Esophagus squamous epithelium (tissue), 5 donors: ENCODE measurements around the gene FHIT. TPM values are rescaled to one million over a fixed set of nuclear protein-coding genes. Genes with fewer than 3 reads are reported as not detected.

Source experiments
- DNase-seq: peaks from one replicate; lab custom pipeline; 2025; lab: John Stamatoyannopoulos, UW
- H3K27ac ChIP-seq, 4 donors: fragments of 200-600 bp; sonication (generic); one replicate each; pipeline ENCODE4 v1.5.1; 2016 to 2019; ENCODE audit warnings: mild to moderate bottlenecking in 1 of 4
- H3K27me3 ChIP-seq, 4 donors: fragments of 200-600 bp; sonication (generic); 1 replicate in 3 of 4; 2 replicates in 1 of 4; pipeline versions ENCODE4 v1.5.1 to v1.6.0; 2017 to 2021; ENCODE audit warnings: antibody characterized with exemption in 1 of 4
- H3K36me3 ChIP-seq, 3 donors: fragments of 200-600 bp; sonication (generic); one replicate each; pipeline ENCODE4 v1.5.1; 2016 to 2019
- H3K4me1 ChIP-seq, 3 donors: fragments of 200-600 bp; sonication (generic); one replicate each; pipeline ENCODE4 v1.5.1; 2017 to 2019
- H3K4me3 ChIP-seq, 4 donors: fragments of 200-600 bp; sonication (generic); 1 replicate in 3 of 4; 2 replicates in 1 of 4; pipeline ENCODE4 v1.5.1; 2016 to 2019; ENCODE audit warnings: mild to moderate bottlenecking in 2 of 4, moderate library complexity in 1 of 4
- H3K9me3 ChIP-seq, 3 donors: fragments of 200-600 bp; sonication (generic); one replicate each; pipeline ENCODE4 v1.5.1; 2016 to 2019
- POLR2A ChIP-seq, 4 donors: fragments of 450-650 bp; IDR thresholded peaks; one replicate each; pipeline ENCODE4 v1.6.1; 2017; ENCODE audit warnings: antibody characterized with exemption in 4 of 4, mild to moderate bottlenecking in 4 of 4, moderate library complexity in 3 of 4
- WGBS, 2 donors: methylation state at CpG; one replicate each; pipeline ENCODE4 v1.1.5; 2018; 5-methylcytosine and 5-hydroxymethylcytosine counted together
- intact Hi-C: fragments of 100-400 bp; cut with DNase I; formaldehyde crosslinking; loops from one replicate; pipeline ENCODE4 v1.15.0; 2022
- total RNA-seq, 4 donors: library from RNA; depleted of rRNA; stranded (reverse); fragments of >200 nt; gene quantifications; one replicate each; pipeline ENCODE4 v1.1.0, GENCODE V29; 2016
- TF ChIP-seq, protein P1 (sequence below), 6 experiments: fragments of 450-650 bp in 4 of 6; fragments of 200-600 bp in 2 of 6; sonication (generic) in 2 of 6; IDR thresholded peaks; one replicate each; pipeline ENCODE4 v1.5.1; 2016 to 2019; ENCODE audit warnings: antibody characterized with exemption in 6 of 6, mild to moderate bottlenecking in 4 of 6, moderate library complexity in 4 of 6
- donor health status: DM: yes; HTN: yes; CAD: no.

The FHIT gene
- total RNA-seq, 4 donors from 2014 or later, result 0.64 to 5.7 (median 3.1) TPM

DNA sequence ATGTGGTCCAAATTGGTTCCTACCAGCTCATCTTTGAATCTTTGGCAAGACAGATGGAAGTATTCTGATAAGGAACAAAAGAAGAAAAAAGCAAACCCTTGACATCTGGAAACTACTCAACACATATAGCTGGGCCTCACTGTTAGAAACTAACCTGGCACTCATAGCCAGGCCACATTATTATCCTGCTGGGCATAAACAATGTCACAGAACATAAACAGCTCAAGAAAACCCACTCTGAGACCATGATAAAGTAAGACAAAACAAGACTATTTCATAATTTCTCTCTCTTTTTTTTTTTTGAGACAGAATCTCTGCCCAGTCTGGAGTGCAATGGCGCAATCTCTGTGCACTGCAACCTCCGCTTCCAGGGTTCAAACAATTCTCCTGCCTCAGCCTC, 1093.2 kb downstream of the FHIT start:
- DNase-seq, result no peak
- no peaks in the 10 kb centered on the region for H3K4me1 ChIP-seq
- TF ChIP-seq, protein P1, sequence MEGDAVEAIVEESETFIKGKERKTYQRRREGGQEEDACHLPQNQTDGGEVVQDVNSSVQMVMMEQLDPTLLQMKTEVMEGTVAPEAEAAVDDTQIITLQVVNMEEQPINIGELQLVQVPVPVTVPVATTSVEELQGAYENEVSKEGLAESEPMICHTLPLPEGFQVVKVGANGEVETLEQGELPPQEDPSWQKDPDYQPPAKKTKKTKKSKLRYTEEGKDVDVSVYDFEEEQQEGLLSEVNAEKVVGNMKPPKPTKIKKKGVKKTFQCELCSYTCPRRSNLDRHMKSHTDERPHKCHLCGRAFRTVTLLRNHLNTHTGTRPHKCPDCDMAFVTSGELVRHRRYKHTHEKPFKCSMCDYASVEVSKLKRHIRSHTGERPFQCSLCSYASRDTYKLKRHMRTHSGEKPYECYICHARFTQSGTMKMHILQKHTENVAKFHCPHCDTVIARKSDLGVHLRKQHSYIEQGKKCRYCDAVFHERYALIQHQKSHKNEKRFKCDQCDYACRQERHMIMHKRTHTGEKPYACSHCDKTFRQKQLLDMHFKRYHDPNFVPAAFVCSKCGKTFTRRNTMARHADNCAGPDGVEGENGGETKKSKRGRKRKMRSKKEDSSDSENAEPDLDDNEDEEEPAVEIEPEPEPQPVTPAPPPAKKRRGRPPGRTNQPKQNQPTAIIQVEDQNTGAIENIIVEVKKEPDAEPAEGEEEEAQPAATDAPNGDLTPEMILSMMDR (IDR thresholded peaks at IDR 0.05), result no peak
- no peak for TF ChIP-seq POLR2A (IDR thresholded peaks at IDR 0.05)
- intact Hi-C loops, result no loop called here
- no peak overlapping the region for H3K27ac ChIP-seq
- H3K36me3 ChIP-seq, result no peaks in the 10 kb centered on the region
- H3K4me3 ChIP-seq, result no peak overlapping the region
- H3K27me3 ChIP-seq, result no peaks in the 10 kb centered on the region
- H3K9me3 ChIP-seq, result no peaks in the 10 kb centered on the region
- WGBS, 2 donors, result 86 to 92% methylated on average over 2 of the region's 2 CpGs

DNA sequence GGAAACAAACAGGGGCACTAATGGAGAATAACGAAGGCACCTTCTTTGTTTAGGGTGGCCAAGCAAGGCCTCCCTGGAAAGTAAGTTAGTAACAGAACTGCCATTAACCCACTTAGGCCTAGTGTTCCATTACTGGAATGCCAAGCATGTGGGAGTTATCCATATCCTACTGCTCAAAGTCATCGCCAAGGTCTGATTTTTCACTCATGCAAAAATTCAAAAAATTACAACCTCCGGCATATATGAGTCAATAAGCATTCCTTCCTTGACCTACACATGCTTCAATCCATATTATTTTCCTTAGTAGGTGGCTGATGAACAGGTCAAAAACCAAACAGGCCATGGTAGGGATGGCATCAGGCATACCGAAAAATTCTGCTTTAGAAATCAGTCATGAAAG, 1097.2 kb downstream of the FHIT start:
- Histone ChIP-seq H3K9me3 (no peaks in the 10 kb centered on the region), H3K27ac (no peak overlapping the region), H3K4me3 (no peak overlapping the region), H3K27me3 (no peaks in the 10 kb centered on the region), H3K36me3 (no peaks in the 10 kb centered on the region), H3K4me1 (no peaks in the 10 kb centered on the region)
- no peak for DNase-seq
- no peak for TF ChIP-seq POLR2A (IDR thresholded peaks at IDR 0.05)
- TF ChIP-seq, protein P1 (IDR thresholded peaks at IDR 0.05), result no peak
- intact Hi-C loops, result no loop called here
- WGBS, 2 donors, result 92 to 97% methylated on average over 4 of the region's 4 CpGs

DNA sequence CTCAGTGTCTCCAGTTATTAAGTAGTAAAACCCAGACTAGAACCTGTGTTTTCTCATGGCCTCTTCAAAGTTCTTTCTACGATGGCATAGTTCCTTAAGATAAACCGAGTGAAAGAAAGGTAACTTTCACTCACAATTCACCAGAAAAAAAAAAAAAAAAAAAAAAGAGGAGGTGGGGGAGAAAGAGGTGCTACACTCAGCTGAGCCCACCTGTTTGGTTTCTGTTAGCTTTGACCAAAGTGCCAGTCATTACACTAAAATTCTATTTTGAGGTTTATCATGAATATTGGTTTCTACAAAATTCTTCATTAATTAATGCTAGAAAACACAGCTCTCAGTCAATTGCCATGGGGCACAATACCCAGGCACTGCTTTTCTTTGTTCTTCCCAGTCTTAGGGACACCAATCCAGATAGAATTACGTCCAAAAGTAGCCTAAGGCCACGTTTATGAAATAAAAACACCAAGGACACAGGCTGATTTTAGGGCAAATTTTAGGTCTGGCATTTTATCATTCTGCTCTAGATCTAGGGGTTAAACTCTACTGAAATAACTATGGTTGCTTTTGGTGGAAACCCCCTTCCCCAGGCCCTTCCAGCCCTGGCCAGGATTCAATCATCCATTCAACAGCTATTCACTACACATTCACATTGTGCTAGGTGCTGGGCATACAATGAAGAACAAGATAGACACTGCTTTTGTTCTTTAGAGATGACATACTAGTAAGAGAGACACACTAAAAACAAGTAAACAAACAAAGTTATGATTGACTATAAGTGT, 1097.8 kb downstream of the FHIT start:
- DNase-seq, result no peak
- intact Hi-C loops, result no loop called here
- Histone ChIP-seq H3K27ac (no peak overlapping the region), H3K4me3 (no peak overlapping the region), H3K4me1 (no peaks in the 10 kb centered on the region), H3K27me3 (no peaks in the 10 kb centered on the region), H3K36me3 (no peaks in the 10 kb centered on the region), H3K9me3 (no peaks in the 10 kb centered on the region)
- no peak for TF ChIP-seq POLR2A (IDR thresholded peaks at IDR 0.05)
- TF ChIP-seq, protein P1 (IDR thresholded peaks at IDR 0.05), result no peak
- WGBS, 2 donors, result 75 to 79% methylated on average over 4 of the region's 4 CpGs

DNA sequence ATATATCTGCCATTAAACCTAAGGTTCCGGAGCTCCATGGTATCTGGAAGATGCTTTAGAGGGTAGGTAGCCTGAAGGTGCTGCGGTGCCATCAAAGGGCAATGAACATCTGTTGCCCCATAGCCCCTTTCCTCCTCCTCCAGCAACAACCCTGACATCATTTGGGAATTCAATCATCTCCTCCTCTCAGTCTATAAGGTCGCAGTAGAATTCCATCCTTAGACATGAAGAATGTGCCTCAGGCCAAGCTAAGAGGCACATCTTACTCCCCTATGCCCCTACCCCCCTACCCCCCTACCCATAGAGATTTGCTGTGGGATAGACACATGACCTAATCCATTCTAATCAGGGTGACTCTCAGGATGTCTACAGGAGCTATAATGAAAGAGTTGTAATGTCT, 1101.8 kb downstream of the FHIT start:
- no peak overlapping the region for H3K27ac ChIP-seq
- intact Hi-C loops, result no loop called here
- H3K4me3 ChIP-seq, result no peak overlapping the region
- no peaks in the 10 kb centered on the region for H3K36me3 ChIP-seq
- H3K9me3 ChIP-seq, result no peaks in the 10 kb centered on the region
- DNase-seq, result no peak
- 75 to 83% methylated on average over 3 of the region's 3 CpGs for WGBS, 2 donors
- no peak for TF ChIP-seq POLR2A (IDR thresholded peaks at IDR 0.05)
- TF ChIP-seq, protein P1 (IDR thresholded peaks at IDR 0.05), result no peak
- H3K27me3 ChIP-seq, result no peaks in the 10 kb centered on the region
- H3K4me1 ChIP-seq, result no peaks in the 10 kb centered on the region

DNA sequence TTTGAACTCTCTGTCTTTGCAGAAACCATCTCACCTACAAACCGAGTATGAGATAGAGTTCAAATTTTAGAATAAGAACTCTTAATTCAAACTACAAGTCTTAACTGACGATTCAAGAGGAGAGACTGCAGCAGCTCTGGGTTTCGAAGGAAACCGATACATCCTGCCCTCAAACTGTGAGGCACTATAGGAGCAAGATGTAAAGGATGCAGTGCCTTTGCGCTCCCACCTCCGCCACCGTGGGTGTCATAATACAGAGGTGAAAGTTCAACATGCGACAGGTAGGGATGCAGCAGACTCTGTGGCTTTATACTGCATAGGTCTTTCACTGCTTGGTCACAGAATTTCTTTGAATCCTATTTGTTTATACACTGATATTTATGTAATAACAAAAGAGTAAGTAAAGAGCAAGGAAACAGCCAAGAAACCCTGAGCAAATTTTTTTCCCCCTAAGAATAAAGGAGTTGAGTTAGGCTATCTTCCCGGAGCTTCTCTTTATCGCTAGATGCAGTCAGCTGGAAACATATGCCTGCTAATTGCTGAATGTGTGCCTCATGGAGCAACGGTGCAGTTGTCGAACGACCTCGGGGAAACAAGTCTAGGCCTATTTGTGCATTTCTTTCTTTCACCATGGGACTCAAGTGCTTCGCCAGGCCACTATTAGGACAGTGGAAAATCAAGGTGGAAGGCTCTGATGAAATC, 1103.9 kb downstream of the FHIT start:
- Histone ChIP-seq H3K36me3 (no peaks in the 10 kb centered on the region), H3K27ac (no peak overlapping the region), H3K9me3 (no peaks in the 10 kb centered on the region), H3K4me1 (no peaks in the 10 kb centered on the region), H3K4me3 (no peak overlapping the region), H3K27me3 (no peaks in the 10 kb centered on the region)
- intact Hi-C loops, result no loop called here
- 74 to 75% methylated on average over 15 of the region's 15 CpGs for WGBS, 2 donors
- no peak for TF ChIP-seq POLR2A (IDR thresholded peaks at IDR 0.05)
- TF ChIP-seq, protein P1 (IDR thresholded peaks at IDR 0.05), result no peak
- no peak for DNase-seq
